ENCODE measurements around the gene LRMDA. TPM values are rescaled to one million over a fixed set of nuclear protein-coding genes. Genes with fewer than 3 reads are reported as not detected.

LRMDA gene
- total and polyA plus RNA-seq, 2 of the 13 experiments (the other 11 are each of a cell fraction or from before 2014, with no cell fraction given): 13.4 to 22.0 TPM

GRCh38 chr10:75599875-75600648, 168.6 kb downstream of the LRMDA start (continued):
- TF ChIP-seq, protein P1, sequence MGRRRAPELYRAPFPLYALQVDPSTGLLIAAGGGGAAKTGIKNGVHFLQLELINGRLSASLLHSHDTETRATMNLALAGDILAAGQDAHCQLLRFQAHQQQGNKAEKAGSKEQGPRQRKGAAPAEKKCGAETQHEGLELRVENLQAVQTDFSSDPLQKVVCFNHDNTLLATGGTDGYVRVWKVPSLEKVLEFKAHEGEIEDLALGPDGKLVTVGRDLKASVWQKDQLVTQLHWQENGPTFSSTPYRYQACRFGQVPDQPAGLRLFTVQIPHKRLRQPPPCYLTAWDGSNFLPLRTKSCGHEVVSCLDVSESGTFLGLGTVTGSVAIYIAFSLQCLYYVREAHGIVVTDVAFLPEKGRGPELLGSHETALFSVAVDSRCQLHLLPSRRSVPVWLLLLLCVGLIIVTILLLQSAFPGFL (CRISPR knock-in tag; IDR thresholded peaks at IDR 0.05): no peak
- no peak for TF ChIP-seq AHR (CRISPR knock-in tag; IDR thresholded peaks at IDR 0.05)
- no peak for TF ChIP-seq EED (CRISPR knock-in tag; IDR thresholded peaks at IDR 0.05)
- TF ChIP-seq MED13 (CRISPR knock-in tag; IDR thresholded peaks at IDR 0.05): no peak
- no peak for TF ChIP-seq HBP1 (CRISPR knock-in tag; IDR thresholded peaks at IDR 0.05; ENCODE audit: low read depth)
- 0 out of 2 replicates have a peak, but pooled peaks have one; percentile 21 for TF ChIP-seq DPF2 (CRISPR knock-in tag; IDR thresholded peaks at IDR 0.05; ENCODE audit: borderline replicate concordance, low read depth)
- no peak for TF ChIP-seq ZNF121 (CRISPR knock-in tag; IDR thresholded peaks at IDR 0.05)
- no peak for TF ChIP-seq TAF1 (CRISPR knock-in tag; IDR thresholded peaks at IDR 0.05)
- TF ChIP-seq, protein P2, sequence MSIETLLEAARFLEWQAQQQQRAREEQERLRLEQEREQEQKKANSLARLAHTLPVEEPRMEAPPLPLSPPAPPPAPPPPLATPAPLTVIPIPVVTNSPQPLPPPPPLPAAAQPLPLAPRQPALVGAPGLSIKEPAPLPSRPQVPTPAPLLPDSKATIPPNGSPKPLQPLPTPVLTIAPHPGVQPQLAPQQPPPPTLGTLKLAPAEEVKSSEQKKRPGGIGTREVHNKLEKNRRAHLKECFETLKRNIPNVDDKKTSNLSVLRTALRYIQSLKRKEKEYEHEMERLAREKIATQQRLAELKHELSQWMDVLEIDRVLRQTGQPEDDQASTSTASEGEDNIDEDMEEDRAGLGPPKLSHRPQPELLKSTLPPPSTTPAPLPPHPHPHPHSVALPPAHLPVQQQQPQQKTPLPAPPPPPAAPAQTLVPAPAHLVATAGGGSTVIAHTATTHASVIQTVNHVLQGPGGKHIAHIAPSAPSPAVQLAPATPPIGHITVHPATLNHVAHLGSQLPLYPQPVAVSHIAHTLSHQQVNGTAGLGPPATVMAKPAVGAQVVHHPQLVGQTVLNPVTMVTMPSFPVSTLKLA (IDR thresholded peaks at IDR 0.05): no peak
- no peak for TF ChIP-seq TCF12 (IDR thresholded peaks at IDR 0.05)
- TF ChIP-seq TCF12 (CRISPR knock-in tag; IDR thresholded peaks at IDR 0.05): no peak
- no peak for TF ChIP-seq ZIK1 (CRISPR knock-in tag; IDR thresholded peaks at IDR 0.05; ENCODE audit: borderline replicate concordance, low read depth)
- TF ChIP-seq, protein P3, sequence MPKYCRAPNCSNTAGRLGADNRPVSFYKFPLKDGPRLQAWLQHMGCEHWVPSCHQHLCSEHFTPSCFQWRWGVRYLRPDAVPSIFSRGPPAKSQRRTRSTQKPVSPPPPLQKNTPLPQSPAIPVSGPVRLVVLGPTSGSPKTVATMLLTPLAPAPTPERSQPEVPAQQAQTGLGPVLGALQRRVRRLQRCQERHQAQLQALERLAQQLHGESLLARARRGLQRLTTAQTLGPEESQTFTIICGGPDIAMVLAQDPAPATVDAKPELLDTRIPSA (CRISPR knock-in tag; IDR thresholded peaks at IDR 0.05; ENCODE audit: borderline replicate concordance): no peak
- no peak for TF ChIP-seq ZNF580 (CRISPR knock-in tag; IDR thresholded peaks at IDR 0.05; ENCODE audit: borderline replicate concordance, low read depth)
- TF ChIP-seq KLF11 (CRISPR knock-in tag; IDR thresholded peaks at IDR 0.05): no peak
- no peak for TF ChIP-seq CEBPZ (IDR thresholded peaks at IDR 0.05; ENCODE audit: low read length)
- no peak for TF ChIP-seq FOSL2 (CRISPR knock-in tag; IDR thresholded peaks at IDR 0.05)
- 0 out of 2 replicates have a peak, but pooled peaks have one; percentile 6 for TF ChIP-seq ZNF430 (CRISPR knock-in tag; IDR thresholded peaks at IDR 0.05)
- no peak for TF ChIP-seq FOXJ3 (CRISPR knock-in tag; IDR thresholded peaks at IDR 0.05; ENCODE audit: borderline replicate concordance)
- no peak for TF ChIP-seq HNRNPH1 (optimal IDR thresholded peaks at IDR 0.05; ENCODE audit: low read depth, low read length)
- TF ChIP-seq NR2F1 (CRISPR knock-in tag; IDR thresholded peaks at IDR 0.05): peak in 1 of 2 experiments; percentile 67; a peak in 1 of 4 replicates

Data from HepG2 (cell line).